ENCODE results near the gene COL19A1.

The COL19A1 gene

DNA sequence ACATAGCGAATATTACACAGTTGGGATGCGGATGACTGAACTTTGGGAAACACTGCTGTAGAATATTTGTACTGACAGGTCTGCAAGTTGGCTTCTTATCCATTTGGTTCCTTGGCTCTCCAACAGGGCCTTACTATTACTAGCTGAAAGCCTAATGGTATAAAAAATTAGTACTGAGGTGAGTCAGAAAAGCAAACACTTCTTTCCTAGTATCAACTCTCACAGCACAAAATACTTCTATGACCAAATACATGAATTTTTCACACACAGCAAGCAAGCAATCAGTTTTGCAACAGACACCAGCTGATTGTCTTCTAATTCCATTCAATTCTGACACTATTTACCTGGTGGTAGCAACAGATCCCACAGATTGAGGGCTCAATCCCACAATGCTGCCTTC, 268.2 kb downstream of the COL19A1 start:
- no peaks in the 10 kb centered on the region for H3K36me3 Mint-ChIP-seq (ENCODE audit: low read depth)
- no peak overlapping the region for H3K27ac Mint-ChIP-seq
- no peaks in the 10 kb centered on the region for H3K9me3 Mint-ChIP-seq
- peaks cover 32% of the 10 kb centered on the region for H3K4me1 Mint-ChIP-seq
- no peak overlapping the region for H3K4me3 Mint-ChIP-seq
- no peaks in the 10 kb centered on the region for H3K27me3 Mint-ChIP-seq (ENCODE audit: low read depth)
- TF ChIP-seq, protein P1, sequence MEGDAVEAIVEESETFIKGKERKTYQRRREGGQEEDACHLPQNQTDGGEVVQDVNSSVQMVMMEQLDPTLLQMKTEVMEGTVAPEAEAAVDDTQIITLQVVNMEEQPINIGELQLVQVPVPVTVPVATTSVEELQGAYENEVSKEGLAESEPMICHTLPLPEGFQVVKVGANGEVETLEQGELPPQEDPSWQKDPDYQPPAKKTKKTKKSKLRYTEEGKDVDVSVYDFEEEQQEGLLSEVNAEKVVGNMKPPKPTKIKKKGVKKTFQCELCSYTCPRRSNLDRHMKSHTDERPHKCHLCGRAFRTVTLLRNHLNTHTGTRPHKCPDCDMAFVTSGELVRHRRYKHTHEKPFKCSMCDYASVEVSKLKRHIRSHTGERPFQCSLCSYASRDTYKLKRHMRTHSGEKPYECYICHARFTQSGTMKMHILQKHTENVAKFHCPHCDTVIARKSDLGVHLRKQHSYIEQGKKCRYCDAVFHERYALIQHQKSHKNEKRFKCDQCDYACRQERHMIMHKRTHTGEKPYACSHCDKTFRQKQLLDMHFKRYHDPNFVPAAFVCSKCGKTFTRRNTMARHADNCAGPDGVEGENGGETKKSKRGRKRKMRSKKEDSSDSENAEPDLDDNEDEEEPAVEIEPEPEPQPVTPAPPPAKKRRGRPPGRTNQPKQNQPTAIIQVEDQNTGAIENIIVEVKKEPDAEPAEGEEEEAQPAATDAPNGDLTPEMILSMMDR (IDR thresholded peaks at IDR 0.05; ENCODE audit: unreplicated experiment in 3 of 3): no peak

DNA sequence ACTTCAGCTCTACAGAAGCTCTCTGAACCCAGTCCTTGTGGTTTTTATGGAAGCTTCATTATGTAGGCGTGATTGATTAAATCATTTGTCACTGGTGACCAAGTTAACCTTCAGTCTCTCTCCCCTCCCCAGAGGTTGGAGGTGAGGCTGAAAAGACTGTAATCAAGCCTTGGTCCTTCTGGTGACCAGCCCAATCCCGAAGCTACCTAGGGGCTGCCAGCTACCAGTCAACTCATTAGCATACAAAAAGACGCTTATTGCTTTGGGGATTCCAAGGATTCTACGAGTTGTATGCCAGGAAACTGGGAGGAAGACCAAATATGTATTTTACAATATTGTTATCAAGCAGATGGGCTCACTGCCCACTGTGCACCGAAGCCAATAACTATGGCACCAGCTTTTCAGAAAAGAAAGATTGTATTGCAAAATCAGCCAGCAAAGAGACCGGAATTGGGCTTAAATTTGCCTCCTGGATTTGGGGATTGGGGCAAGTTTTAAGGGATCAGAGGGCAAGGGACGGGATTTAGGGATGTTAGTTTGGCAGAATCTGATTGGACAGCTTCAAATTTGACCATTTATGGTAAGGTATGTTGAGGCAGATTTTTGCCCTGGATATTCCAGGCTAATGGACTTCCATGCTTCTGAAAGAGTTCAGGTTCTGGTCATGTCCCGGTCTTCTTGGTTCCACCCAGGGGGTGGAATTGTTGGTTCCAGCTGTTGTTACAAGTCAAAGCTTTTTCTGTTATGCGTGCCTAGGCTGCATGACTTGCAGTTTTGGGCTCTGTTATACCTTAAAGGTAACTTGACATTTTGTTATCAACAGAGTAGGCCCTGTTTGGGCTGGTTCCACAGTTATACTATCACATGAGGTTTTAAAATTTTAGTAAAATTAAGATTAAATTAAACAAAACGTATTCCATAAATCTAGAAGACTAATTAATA, 269.1 kb downstream of the COL19A1 start:
- Mint-ChIP-seq H3K9me3 (no peaks in the 10 kb centered on the region), H3K27ac (no peak overlapping the region), H3K27me3 (ENCODE audit: low read depth) (no peaks in the 10 kb centered on the region), H3K4me1 (peaks cover 32% of the 10 kb centered on the region), H3K36me3 (ENCODE audit: low read depth) (no peaks in the 10 kb centered on the region), H3K4me3 (no peak overlapping the region)
- TF ChIP-seq, protein P1 (IDR thresholded peaks at IDR 0.05; ENCODE audit: unreplicated experiment in 3 of 3): no peak

DNA sequence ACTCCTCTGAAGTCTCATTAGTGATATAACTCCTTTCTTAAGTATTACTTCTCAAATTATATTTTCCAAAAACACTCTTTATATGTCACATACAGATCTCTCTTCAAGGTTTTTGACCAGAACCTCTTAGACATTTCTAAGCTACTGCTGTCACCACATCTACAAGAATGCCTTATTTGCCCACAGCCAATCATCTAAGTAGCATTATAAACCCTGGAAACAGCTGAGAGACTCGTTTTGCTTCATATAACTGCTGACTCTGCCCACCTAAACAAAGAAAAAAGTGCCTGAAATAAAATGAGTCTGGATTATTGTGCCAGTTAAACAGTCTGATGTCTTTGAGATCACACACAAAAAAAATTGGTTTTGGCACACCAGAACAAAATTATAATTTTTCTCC, 270.6 kb downstream of the COL19A1 start:
- no peak overlapping the region for H3K27ac Mint-ChIP-seq

DNA sequence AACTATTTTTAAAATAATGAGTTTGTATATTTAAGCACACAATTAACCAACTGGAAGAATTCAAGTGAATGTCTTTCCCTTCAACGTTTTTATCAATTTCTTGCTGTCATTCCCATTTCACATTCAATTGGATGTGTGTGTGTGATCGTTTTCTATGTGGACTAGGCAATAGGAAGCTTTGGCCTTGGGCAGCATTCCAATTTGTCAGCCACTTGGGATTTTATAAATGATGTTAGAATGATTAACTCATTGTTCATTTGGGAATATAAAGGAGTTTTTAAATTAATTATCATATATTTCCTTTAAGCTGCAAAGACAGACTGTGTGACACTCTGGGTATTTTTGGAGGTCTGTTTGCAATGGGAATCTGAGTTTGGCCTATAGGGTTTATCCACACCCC, 274.1 kb downstream of the COL19A1 start:
- H3K27me3 Mint-ChIP-seq (ENCODE audit: low read depth): no peaks in the 10 kb centered on the region
- no peaks in the 10 kb centered on the region for H3K36me3 Mint-ChIP-seq (ENCODE audit: low read depth)
- no peak overlapping the region for H3K27ac Mint-ChIP-seq
- H3K4me3 Mint-ChIP-seq: no peak overlapping the region
- TF ChIP-seq, protein P1 (IDR thresholded peaks at IDR 0.05; ENCODE audit: unreplicated experiment in 3 of 3): no peak
- H3K9me3 Mint-ChIP-seq: no peaks in the 10 kb centered on the region
- H3K4me1 Mint-ChIP-seq: peaks cover 11% of the 10 kb centered on the region

More for the DNA sequence above, 270.6 kb downstream of the COL19A1 start:
- H3K36me3 Mint-ChIP-seq (ENCODE audit: low read depth): no peaks in the 10 kb centered on the region
- H3K4me1 Mint-ChIP-seq: peaks cover 19% of the 10 kb centered on the region
- no peaks in the 10 kb centered on the region for H3K9me3 Mint-ChIP-seq
- TF ChIP-seq, protein P1 (IDR thresholded peaks at IDR 0.05; ENCODE audit: unreplicated experiment in 3 of 3): no peak
- H3K4me3 Mint-ChIP-seq: no peak overlapping the region
- no peaks in the 10 kb centered on the region for H3K27me3 Mint-ChIP-seq (ENCODE audit: low read depth)

DNA sequence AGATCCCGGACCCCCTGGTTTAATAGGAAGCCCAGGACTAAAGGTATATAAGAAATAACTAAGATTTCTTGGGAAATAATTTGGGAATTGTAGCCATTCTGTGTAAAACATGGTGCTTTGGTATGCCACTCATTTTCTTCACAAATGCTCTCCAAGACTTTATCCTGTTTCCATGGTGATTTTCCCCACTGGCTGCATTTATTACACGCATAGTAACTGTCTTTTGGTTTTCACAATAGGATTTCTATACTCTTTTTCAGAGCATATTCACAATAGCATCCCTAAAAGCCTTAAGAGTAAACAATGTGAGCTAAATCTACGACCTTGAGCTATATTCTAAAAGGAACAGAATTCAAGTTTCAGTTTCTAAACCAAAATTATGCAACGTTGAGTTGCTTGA, 275.7 kb downstream of the COL19A1 start:
- TF ChIP-seq, protein P1 (IDR thresholded peaks at IDR 0.05; ENCODE audit: unreplicated experiment in 3 of 3): no peak
- H3K4me3 Mint-ChIP-seq: no peak overlapping the region
- H3K27me3 Mint-ChIP-seq (ENCODE audit: low read depth): no peaks in the 10 kb centered on the region
- H3K36me3 Mint-ChIP-seq (ENCODE audit: low read depth): no peaks in the 10 kb centered on the region
- no peak overlapping the region for H3K27ac Mint-ChIP-seq
- H3K9me3 Mint-ChIP-seq: no peaks in the 10 kb centered on the region
- H3K4me1 Mint-ChIP-seq: peaks cover 7% of the 10 kb centered on the region

DNA sequence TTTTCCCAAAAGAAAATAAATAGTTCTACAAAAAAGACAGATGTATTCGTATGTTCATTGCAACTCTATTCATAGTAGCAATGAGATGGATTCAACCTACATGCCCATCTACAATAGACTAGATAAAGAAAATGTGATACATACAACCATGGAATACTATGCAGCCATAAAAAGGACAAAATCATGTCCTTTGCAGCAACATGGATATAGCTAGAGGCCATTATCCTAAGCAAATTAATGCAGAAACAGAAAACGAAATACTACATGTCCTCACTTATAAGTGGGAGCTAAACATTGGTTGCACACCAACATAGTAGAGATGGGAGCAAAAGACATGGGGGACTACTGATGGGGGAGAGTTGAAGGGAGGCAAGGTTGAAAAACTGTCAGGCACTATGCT, 278.8 kb downstream of the COL19A1 start:
- no peaks in the 10 kb centered on the region for H3K36me3 Mint-ChIP-seq (ENCODE audit: low read depth)
- no peak overlapping the region for H3K27ac Mint-ChIP-seq
- no peaks in the 10 kb centered on the region for H3K27me3 Mint-ChIP-seq (ENCODE audit: low read depth)
- H3K9me3 Mint-ChIP-seq: no peaks in the 10 kb centered on the region
- TF ChIP-seq, protein P1 (IDR thresholded peaks at IDR 0.05; ENCODE audit: unreplicated experiment in 3 of 3): no peak
- no peaks in the 10 kb centered on the region for H3K4me1 Mint-ChIP-seq
- H3K4me3 Mint-ChIP-seq: no peak overlapping the region
